ENCODE results near the gene HMGN3.

HMGN3 gene

DNA sequence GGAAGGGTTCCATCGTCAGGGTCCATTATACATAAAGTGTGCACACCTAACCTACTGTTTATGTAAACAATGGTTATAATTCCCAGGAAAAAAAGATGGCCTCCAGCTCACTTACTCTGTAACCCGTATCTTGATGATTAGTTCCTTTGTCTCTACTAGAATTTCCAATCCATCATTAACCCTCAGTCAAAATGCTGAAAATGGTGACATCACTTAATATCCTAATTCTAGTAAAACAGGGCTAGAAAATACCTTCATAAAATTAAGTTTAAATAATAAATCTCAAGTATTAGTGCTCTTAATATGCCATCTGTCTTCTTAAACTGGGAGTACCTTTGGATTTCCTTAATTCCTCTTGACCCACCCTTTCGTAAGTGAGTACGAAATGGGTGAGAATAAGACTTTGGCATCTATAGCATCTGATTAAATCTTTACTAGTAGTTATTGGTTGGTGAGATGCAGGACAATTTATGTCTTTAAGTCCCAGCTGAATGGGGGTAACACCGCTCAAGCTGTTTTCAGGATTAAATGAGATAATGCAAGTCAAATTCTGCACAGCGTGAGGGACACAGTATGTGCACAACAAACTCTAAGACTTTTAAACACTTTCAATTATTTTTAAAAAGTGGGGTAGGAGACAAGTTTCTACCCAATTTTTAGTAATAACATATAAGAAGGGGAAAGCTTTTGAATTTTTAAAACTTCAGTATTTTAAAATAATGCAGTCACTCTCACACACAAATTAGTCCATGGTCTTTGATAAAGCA, 1.6 kb downstream of the HMGN3 start:
- no peak for DNase-seq

DNA sequence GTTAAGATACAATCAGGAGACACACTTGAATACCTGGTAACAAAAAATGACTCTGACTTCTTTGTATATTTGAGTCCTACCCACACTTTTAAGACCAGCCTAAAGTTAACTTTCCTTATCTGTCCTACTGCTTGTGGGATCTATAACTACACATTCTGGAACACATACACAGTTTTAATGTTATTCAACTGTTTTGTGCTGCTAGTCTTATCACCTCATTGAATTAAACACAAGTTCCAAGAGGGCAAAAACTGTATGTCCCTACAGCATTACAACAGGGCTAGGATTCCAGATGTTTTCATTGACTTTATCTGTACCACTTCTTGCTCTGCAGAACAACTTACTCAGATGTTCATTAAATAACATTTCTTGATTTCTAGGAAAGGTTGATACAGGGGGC, 2.8 kb downstream of the HMGN3 start:
- no peak for DNase-seq

DNA sequence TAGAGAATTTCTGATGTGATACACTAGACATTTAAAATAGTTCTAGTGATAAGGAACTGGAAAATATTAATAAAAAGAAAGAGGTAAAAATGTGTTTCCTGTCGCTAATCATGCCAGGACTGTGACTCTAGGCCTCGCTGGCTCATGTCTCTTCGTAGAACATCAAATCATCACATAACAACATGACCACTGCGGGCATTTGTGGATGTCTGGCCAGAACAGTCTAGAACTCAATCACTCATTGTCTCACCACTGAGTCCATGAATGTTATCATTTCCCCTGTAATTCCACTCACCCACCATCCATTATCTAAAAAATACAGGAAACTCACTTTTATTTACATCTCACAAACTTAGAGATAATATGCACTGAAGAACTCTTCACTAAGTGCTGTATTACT, 3.4 kb downstream of the HMGN3 start:
- no peak for DNase-seq

DNA sequence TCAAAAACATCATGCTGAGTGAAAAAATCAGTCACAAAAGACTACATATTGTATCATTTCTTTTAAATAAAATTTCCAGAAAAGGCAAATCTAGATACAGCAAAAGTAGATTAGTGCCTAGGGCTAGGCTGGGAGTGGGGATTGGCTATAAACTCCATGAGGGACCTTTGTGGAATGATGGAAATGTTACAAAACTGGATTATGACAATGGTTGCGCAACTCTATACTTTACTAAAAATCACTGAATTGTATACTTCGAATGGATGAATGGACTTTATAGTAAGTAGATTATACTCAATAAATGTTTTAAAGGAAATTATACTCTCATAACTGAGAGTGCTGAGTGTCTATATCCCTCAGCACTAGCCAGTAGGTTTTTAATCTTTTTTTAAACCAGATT, 4.3 kb downstream of the HMGN3 start:
- no peak for DNase-seq

DNA sequence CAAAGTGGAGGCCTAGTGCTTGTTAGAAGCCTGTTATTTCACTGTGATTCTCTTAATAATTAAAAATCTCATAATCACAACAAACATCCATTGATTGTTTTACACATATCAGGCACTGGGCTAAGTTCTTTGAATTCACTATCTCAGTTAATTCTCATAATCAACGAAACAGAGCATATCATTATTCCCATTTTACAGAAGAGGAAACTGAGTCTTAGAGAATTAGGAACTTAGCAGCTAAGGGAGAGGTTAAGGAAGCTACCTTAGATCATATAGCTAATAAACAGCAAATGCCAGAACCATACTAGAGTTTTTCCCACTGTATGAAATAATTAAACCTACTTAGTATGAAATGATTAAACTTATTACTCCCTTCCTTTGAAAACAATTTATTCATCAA, 7.0 kb downstream of the HMGN3 start:
- no peak for DNase-seq

DNA sequence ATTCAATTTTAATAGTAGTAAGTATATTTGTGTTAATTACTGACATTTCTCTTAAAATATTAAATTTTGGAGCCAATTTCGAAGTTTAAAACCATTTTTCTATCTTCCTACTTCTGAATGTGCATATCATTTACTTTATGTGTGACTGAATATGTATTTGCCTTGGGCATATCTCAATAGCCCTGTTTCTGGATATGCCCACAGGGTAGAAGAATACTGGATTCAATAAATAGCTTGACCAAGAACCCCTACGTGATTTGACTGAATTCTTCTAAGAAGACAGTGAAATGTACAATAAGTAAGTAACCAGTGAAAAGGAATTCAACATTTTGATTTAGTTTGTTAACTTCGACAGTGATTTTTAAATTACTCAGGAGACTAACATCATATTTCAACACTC, 7.8 kb downstream of the HMGN3 start:
- DNase-seq = no peak

DNA sequence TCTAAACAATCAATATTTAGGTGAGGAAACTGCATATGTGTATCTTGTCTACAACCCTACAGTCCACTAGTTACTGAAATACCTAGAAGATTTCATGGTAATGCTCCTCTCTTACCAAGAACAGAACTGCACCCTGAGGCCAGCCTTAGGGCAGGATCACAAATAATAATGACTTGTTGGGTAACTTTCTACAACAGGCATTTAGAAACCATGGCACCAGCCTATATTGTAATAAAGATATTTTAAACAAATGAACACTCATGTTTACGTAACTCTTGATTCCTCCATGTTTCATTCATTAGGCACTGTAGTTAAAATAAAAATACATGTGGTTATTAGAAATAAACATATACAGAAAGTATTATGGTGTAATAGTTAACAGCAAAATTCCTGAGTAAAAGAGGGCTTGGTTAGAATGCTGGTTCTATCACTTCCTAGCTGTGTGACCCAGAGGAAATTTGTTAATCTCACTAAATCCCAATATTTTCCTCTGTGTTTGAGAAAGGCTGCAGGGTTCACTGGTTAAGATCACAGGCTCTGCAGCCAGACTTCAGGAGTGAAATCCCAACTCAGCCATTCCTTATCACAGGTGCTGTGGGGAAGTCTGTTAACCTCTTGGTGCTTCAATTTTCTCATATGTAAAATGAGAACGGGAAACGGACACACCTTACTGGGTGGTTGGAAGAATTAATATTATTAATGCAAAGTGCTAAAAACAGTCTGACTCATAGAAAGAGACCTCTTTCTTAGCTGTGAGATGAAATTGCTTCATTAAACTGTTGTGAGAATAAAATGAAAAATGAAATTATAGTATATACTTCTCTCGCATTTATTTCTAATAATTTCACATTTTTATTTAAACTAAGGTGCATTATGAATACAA, 8.5 kb downstream of the HMGN3 start:
- DNase-seq = no peak

DNA sequence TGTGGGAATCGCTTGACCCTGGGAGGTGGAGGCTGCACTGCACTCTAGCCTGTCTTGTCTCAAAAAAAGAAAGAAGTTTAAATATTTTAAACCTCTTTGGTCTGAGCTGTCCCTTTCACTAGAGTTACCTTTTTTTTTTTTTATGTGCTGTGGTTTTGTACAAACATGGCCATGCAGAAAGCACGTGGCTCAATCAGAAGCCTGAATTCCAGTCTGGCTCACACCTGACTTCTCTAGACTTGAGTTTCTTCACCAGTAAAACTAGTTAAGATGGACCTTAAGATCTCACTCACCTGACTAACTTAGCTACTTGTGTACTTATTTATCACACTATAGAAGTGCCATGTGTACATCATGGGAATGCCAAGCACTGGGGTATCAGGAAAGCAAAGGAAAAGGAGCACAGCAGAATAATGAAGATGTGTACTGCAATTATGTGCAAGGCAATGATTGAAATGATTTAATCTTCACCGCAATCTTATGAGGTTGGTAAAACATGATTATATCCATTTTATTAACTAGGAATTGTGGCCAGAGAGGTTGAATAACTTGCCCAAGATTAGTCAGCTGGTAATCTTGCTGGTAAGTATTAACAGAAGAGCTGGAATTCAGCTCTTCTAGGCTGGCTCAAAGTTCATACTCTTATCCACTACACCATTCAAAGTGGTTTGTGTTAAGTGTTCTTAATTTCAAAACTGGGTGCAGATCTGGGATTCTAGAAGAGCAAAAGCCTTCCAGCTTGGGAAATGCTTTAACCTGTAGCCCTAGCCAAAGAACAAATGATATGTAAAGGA, 10.7 kb downstream of the HMGN3 start:
- no peak for DNase-seq

DNA sequence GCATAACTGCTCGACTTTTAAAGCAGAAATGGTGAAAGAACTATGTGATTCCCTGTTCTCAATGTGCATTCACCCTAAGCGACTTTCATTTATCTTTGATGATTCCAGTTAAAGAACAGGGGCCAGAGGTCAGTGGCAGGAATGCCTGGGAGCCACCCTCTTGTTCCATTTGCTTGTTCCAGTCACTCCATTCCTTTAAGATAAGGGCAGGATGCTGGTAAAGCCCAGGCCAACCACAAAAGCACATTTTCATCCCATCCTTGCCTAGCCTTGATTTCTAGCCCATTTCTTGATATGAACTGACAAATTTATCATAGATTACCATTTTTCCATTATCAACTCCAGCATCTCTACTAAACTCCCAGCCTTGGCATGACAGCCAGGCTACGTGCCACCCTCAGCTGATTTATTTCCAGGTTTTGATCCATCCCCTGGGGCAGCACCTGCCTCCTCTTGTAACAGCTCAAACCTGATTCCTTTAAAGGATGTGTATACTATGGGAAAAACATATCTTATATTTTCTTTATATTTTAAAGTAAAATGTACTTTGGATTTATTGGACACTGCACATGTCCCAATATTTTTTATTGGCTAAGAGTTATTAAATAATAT, 19.2 kb downstream of the HMGN3 start:
- no peak for DNase-seq

DNA sequence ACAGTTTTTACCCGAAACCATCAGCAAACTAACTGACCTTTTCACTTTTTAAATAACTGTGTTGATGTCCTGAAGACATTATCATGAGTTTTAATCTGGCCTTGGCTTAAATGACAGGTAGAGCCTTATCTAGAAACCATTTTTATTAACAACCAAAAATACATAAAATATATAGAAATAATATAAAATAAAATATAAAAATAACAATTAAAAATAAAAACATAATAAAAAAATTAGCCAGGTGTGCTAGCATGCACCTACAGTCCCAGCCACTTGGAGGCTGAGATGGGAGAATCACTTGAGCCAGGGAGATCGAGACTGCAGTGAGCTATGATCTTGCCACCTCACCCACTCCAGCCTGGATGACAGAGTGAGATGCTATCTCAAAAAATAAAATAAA, 21.6 kb downstream of the HMGN3 start:
- DNase-seq = no peak

DNA sequence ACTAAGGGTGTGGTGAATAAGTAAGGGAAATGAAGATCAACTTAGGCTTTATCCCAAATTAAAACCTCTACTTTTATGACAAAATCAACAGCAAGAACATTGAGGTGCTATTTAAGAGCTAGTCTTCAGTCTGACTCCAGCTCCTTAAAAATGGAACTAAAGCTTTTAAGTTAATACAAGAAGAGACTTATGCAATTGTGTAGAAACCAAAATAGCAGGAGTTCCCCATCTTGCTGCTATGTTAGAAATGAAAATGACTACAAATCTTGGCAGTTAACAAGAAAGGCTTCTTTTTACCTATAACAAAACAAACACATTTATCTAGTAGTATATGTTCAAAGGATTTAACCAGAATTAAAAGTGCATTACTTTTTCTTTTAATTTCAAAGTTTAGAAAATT, 25.7 kb downstream of the HMGN3 start:
- no peak for DNase-seq

DNA sequence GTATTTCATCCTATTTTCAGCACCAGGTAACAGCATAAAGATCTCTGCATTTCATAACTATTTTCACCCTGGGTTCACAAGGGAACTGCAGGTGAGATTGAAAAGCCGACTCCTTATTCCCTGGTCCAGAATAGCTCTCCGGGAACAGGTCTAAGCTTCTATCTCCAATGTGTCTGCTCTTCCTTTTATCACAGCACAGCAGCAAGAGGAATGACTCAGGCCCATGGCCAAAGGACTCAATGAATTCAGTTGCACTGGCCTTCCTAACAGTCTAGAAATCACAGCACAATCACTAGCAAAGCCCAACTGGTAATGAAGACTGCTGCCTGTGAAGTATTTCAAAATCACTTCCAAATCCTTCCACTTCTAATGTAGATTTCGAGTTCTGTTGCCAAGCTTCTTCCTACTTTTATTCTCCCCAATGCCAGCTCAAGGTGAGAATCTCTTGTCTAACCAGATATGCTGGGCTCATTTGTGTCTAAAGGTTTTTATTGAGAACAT, 30.7 kb downstream of the HMGN3 start:
- no peak for DNase-seq

DNA sequence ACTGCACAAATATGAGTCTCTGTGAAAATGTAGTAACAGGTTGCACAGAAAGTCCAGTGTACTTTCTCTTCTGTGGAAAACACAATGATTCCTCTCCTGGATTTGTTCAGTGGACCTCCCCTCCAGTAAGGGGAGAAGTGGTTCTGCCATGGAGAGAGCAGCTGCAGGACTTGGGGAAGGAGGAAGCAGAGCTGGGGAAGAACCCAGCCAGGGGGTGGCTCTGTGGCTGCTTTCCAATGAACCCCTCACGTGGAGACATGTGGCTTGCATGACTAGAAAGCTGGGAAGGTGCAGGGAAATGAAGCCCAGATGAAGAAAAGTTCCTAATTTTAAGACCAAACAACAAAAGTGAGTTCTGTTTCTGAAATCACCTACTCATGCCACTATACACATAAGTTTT, 31.9 kb downstream of the HMGN3 start:
- no peak for DNase-seq

DNA sequence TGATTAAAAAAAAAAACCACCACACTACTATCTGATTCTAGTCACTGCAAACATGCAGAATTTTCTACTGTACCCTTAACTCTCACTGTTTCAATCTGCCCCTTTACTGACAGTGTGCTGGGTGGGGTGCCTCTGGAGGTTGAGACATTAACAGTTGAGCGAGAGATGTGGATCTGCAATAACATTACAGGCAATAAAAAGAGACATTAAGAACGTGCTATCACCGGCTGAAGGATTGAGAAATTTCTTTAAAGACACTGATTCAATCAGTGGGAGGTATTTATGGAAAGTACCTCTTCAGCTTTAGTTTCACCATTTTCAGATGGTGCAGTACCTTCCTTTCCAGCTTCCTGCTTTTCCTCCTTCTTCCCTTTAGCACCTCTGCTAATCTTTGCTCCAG, 32.5 kb downstream of the HMGN3 start:
- no peak for DNase-seq

DNA sequence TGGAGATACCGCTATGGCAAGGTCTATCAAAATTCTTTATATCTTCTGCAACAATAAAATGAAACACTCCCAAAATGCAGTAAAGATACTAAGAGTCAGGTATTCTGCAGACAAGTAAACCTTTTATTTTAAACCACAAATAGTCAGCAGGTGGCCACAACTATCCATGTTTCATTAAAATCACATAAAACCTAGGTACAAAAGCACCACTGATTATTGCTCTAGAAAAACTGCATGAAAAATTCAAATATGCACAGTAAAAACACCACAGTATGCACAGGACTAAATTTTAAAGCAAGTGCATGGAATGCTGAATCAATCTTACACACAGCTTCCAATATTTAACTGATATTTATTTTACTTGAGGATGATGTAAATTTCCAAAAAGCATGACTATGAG, 33.3 kb downstream of the HMGN3 start:
- no peak for DNase-seq

DNA sequence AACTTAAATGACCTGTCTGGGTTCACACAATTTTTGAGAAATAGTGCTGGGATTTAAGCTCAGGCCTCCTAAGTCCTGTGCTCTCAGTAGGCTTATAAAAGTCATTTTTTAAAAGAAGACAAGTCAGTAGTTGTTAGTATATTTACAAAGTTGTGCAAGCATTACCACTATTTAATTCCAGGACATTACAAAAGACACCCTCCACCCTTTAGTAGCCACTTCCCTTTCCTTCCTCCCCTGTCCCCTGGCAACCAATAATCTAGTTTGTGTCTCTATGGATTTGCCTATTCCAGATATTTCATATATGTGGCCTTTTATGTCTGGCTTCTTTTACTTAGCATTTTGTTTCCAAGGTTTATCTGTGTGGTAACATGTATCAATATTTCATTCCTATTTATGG, 37.6 kb downstream of the HMGN3 start:
- DNase-seq = no peak

DNA sequence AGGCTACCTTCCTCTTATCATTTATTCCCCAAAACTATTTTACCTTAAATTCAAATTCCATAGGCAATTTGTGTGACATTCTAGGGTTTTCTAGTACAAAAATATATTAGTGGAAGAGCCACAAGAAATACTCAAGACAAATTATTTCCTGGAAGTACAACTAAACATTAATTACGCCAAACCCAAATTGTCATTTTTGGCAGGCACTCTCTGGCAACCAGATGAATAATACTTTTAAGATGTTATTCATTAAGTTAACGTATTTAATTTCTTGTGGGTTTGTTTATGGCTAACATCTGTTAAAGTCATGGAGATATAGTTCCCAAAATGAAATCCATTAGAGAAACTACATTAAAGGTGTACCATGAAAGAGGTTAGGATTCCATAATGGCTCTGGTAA, 40.5 kb downstream of the HMGN3 start:
- DNase-seq = no peak

DNA sequence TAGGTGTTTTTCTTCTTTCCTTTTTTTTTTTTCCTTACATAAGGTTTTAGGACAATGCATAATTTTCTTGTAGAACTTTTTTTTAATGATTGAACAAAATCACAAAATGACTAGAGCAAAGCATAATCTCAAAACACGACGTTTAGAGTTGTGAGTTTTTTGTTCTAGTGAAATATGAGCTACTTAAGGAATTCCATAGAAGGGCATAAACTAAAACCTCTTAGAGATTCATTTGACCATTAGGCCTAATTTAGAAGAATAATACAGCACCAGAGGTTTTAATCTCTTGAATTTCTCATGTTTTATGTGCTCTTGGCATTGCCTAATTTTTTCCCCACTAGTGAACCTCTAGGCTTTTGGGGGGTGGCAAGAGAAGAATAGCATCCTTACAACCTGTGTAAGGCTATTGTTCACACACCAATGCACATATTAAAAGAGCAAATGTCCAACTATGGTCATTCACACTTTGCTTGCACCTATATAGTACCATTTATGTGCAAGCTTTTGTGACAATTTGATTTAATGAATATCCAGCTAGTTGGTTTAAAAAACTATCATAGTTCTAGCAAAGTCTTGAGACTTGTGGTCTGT, 44.6 kb downstream of the HMGN3 start:
- DNase-seq = no peak

DNA sequence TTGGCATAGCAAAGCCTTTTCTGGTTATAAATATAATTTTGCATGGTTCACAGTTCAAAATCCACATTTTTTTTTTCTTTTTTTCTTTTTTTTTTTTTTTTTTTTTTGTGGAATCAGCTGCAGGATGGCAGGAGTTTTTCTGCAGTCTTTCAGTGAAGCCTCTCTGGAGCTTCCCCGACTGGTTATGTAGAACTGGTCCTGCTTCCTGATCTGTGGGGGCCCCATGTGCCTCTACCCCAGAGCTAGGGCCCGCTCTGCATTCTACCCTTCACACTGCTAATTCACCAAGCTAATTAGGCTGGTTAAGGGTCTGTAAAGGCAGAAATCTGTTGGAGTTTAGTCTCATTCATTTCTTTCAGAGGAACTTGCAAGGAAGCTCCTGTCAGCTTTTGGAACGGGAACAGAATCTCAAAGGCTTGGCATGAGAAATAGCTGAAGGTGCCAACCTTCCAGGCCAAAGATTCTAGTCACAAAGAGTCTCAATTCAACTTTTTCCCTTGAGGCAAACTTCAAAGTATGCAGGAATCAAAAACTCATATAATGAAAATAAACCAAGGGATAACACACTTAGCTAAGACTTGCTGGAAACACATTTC, 45.5 kb downstream of the HMGN3 start:
- no peak for DNase-seq

DNA sequence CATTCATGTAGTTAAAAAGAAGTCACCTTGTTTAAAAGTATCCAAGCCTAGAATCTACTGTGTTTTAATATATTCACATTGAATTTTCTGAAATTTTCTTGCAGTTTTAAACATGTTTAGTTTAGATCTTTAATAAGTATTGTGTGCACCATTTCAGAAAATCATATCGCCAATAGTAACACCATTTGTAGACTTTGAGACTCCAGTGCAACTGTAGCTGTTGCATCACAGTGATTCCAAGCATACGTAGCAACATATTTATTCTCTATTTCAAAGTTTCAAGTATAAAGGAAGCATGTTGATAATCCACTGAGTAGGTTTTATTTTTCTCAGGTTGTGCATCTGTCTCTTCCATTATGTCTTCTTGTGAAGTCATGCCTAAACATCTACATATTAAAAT, 46.4 kb downstream of the HMGN3 start:
- DNase-seq = no peak

DNA sequence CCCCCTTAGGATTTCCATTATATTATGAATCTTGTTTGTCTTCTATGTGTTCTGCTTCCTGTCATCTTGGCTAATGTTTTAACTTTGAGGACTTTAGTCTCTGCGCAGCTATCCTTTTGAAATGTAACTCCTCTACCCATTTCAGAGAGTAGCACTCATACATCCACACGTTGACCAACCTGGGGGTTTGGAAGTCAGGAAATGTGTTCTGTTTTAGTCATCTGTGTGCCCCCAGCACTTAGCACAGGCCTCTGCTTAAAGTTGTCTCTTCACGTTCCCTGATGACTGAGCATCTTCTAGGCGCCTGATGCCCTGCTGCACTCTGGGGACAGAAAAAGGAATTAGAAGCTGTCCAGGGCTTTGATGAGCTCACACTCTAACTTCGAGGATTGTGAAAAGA, 47.9 kb downstream of the HMGN3 start:
- no peak for DNase-seq

DNA sequence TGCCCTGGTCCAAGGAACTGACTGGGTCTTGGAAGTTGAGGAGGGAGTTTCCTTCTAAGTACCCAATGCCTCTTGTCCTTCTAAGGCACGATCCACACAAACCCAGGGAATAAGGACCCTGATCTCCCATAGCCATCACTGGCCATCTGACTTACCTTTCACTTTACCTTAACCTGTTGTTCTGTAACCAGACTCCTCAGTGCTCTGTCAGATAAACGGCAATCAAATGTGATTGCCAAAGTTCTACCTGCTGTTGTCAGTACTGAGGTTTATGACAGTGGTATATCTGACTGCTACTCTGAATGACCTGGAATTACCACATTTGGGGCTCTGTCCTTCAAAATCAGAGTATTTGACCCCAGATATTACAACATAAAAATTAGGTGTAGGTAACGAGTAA, 49.8 kb downstream of the HMGN3 start:
- DNase-seq = no peak

Measured in NCI-H187 (cell line).